Measurements from ENCODE around the gene SYPL1. TPM values are rescaled to one million over a fixed set of nuclear protein-coding genes. Genes with fewer than 3 reads are reported as not detected.
A peak's percentile ranks its signal among the peaks of the same experiment; 100 is the strongest.

The SYPL1 gene
- total RNA-seq, 1 experiment from 2014 or later: 78.0 TPM

DNA sequence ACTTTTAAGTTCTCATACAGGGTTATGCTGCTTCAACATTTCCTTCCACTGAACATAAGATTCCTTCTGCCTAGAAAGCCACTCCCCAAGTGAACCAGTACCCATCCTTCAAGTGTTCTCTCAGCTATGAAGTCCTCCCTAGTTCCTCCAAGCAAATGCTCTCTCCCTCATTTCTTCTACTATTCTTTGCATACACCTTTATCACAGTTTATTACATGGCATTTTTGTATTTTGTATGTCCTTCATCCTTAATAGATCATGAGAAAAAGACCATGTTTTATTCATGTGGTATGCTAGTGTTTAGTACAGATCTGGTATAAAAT, 1.9 kb downstream of the SYPL1 start (continued):
- TF ChIP-seq, protein P1, sequence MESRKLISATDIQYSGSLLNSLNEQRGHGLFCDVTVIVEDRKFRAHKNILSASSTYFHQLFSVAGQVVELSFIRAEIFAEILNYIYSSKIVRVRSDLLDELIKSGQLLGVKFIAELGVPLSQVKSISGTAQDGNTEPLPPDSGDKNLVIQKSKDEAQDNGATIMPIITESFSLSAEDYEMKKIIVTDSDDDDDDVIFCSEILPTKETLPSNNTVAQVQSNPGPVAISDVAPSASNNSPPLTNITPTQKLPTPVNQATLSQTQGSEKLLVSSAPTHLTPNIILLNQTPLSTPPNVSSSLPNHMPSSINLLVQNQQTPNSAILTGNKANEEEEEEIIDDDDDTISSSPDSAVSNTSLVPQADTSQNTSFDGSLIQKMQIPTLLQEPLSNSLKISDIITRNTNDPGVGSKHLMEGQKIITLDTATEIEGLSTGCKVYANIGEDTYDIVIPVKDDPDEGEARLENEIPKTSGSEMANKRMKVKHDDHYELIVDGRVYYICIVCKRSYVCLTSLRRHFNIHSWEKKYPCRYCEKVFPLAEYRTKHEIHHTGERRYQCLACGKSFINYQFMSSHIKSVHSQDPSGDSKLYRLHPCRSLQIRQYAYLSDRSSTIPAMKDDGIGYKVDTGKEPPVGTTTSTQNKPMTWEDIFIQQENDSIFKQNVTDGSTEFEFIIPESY (IDR thresholded peaks at IDR 0.05; ENCODE audit: extremely low read depth, insufficient replicate concordance, low read length): no peak
- TF ChIP-seq, protein P2, sequence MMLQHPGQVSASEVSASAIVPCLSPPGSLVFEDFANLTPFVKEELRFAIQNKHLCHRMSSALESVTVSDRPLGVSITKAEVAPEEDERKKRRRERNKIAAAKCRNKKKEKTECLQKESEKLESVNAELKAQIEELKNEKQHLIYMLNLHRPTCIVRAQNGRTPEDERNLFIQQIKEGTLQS (IDR thresholded peaks at IDR 0.05): no peak
- TF ChIP-seq RAD21 (IDR thresholded peaks at IDR 0.05; ENCODE audit: low read depth) (no peak), SRF (IDR thresholded peaks at IDR 0.05; ENCODE audit: low read depth) (no peak), SIN3A (IDR thresholded peaks at IDR 0.05; ENCODE audit: low read depth) (no peak), ZNF274 (IDR thresholded peaks at IDR 0.05; ENCODE audit: low read depth, low read length) (no peak), EZH2phosphoT487 (IDR thresholded peaks at IDR 0.05; ENCODE audit: borderline replicate concordance) (no peak), JUND (IDR thresholded peaks at IDR 0.05) (no peak), FOSL1 (IDR thresholded peaks at IDR 0.05; ENCODE audit: low read depth) (no peak), POLR2A (IDR thresholded peaks at IDR 0.05; ENCODE audit: borderline replicate concordance, extremely low read depth, insufficient read depth, insufficient read length) (no peak)
- TF ChIP-seq, protein P3, sequence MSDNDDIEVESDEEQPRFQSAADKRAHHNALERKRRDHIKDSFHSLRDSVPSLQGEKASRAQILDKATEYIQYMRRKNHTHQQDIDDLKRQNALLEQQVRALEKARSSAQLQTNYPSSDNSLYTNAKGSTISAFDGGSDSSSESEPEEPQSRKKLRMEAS (IDR thresholded peaks at IDR 0.05): no peak

DNA sequence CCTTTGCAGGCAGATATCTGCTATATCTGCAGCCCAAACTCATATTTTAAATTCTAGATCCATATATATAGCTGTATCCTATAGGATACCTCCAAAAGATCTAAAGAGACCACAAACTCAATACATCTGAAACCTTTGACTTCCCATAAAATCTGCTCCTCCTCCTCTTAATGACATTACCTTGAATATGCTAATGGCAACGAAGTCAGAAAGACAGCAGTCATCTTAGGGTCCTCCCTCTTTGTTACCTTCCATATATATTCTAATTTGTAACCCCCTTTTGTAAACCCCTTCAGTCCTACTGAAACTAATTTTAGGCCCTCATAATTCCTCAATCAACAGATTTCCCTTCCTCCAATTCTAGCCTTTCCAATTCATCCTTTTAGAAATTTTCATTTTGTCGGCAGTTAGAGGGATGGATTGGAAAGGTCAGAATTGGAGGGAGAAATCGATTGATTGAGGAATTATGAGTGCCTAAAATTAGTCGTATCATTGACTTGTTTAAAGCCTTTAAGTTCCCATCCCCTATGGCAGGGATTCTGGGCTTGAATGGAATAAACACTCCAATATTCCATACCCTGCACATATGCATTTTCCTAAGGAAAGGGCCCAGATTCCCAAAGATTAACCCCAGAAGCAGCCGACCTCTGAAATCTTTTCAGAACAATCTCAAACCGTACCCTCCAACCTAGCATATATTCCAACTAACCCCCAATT, 2.4 kb downstream of the SYPL1 start:
- Histone ChIP-seq H3K9me3 (ENCODE audit: control insufficient read depth in 1 of 2, insufficient read depth in 1 of 2, low read depth in 1 of 2, low read length in 2 of 2) (no peaks in the 10 kb centered on the region), H3K4me1 (ENCODE audit: control insufficient read depth in 1 of 2, insufficient read depth in 2 of 2, low read length in 2 of 2) (peaks cover 4 to 19% of the 10 kb centered on the region in 2 experiments; a peak in 3 of 4 replicates), H2AFZ (ENCODE audit: low read depth, low read length, poor library complexity, severe bottlenecking) (no peak overlapping the region), H3K4me2 (ENCODE audit: low read length) (0 out of 2 replicates have a peak overlapping the region, but pooled peaks have one; percentile 85), H3K9ac (ENCODE audit: low read length) (no peak overlapping the region), H3K4me3 (replicated peaks in 1 of 2; ENCODE audit: low read depth in 1 of 2, low read length in 2 of 2) (no peak overlapping the region), H3K79me2 (ENCODE audit: insufficient read depth, low read length) (peaks cover 72% of the 10 kb centered on the region), H3K36me3 (ENCODE audit: control insufficient read depth in 1 of 2, insufficient read depth in 2 of 2, low read length in 2 of 2) (no peaks in the 10 kb centered on the region), H3K9me2 (ENCODE audit: insufficient read depth) (no peaks in the 10 kb centered on the region), H3K27ac (ENCODE audit: low read depth, low read length) (no peak overlapping the region), H4K20me1 (ENCODE audit: insufficient read depth) (peaks cover 12% of the 10 kb centered on the region; the same call in 1 of the 2 replicates), H3K27me3 (ENCODE audit: insufficient read depth, low read length) (no peaks in the 10 kb centered on the region)
- ATAC-seq (no peak), DNase-seq (ENCODE audit: low read depth, low spot score) (no peak)
- CTCF ChIA-PET: no interaction called here
- TF ChIP-seq POLR2AphosphoS5 (IDR thresholded peaks at IDR 0.05; ENCODE audit: low read depth, low read length): no peak
- TF ChIP-seq RAD21 (IDR thresholded peaks at IDR 0.05; ENCODE audit: low read depth): no peak
- POLR2A ChIA-PET: no interaction called here
- intact Hi-C loops (cut with micrococcal nuclease): loop anchor here (2.0 kb wide), 1 partner anchor 53 kb away; no protein-coding TSS in a partner anchor
- no TSS peak for BruUV-seq (replicated peaks)
- RAD21 ChIA-PET (ENCODE audit: low non-redundant PET in 1 of 2, low total read pairs in 2 of 2, uncharacterized antibody in 2 of 2, unreplicated experiment in 2 of 2): no interaction called here

Data from HCT116 (cell line).